NCI-H1417 (cell line): ENCODE results near the gene GPATCH11.

ENCODE experiments used
- DNase-seq, 3 experiments: peaks; one replicate each; lab custom pipeline; 2025; lab: John Stamatoyannopoulos, UW

Gene GPATCH11

GRCh38 chr2:37109523-37109922 lies 25.2 kb downstream of the GPATCH11 start:
- DNase-seq = no peak

GRCh38 chr2:37110306-37111212 lies 26.2 kb downstream of the GPATCH11 start:
- no peak for DNase-seq

- no peak for DNase-seq
Observed at GRCh38 chr2:37111958-37112357, 27.6 kb downstream of the GPATCH11 start.

GRCh38 chr2:37117566-37117965 lies 33.2 kb downstream of the GPATCH11 start:
- DNase-seq = no peak

- DNase-seq = no peak
Observed at GRCh38 chr2:37119157-37119556, 34.8 kb downstream of the GPATCH11 start.

GRCh38 chr2:37125416-37125815 lies 41.1 kb downstream of the GPATCH11 start:
- no peak for DNase-seq

GRCh38 chr2:37132914-37133313 lies 48.6 kb downstream of the GPATCH11 start:
- DNase-seq = no peak

- no peak for DNase-seq
Observed at GRCh38 chr2:37142546-37142945, 58.2 kb downstream of the GPATCH11 start.

GRCh38 chr2:37143974-37144373 lies 59.7 kb downstream of the GPATCH11 start:
- no peak for DNase-seq

- no peak for DNase-seq
Observed at GRCh38 chr2:37146062-37146461, 61.7 kb downstream of the GPATCH11 start.

- DNase-seq = no peak
Observed at GRCh38 chr2:37148325-37148724, 64.0 kb downstream of the GPATCH11 start.
